GM19468 (cell line): ENCODE measurements around the gene NCKAP5.

Experiments used
- ATAC-seq: cut with Tn5 transposase; IDR thresholded peaks from one replicate; pipeline ENCODE4 v1.9.1; 2021; ENCODE audit warnings: mild to moderate bottlenecking, moderate library complexity, moderate number of reproducible peaks; ENCODE audit not compliant: unreplicated experiment; ENCODE audit errors: extremely low read depth

NCKAP5 gene

DNA sequence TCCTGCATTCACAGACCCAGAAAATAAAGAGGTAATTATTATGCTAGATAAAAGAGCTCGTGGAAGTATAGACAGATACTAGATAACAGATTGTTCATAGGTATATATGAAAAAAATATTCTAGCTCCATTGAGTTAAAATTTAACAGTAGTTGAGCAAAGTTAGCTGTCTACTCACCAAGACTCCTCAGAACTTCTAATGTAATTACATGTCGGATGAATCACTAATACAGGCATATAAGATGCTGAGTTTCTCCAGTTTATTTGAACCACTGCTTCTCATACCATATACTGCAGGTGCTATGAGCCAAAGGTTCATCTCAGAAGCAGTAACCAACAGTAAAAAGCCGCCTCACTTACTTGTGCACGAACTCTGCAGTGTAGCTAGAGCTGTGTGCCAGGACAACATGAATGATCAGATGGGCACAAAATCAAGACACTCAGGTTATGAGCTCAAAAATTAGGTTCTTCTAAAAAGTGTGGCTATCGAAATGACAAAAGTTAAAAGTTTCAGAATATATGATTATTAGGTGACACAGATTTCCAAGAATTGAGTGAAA is 373.4 kb downstream of the NCKAP5 start:
- no peak for ATAC-seq

DNA sequence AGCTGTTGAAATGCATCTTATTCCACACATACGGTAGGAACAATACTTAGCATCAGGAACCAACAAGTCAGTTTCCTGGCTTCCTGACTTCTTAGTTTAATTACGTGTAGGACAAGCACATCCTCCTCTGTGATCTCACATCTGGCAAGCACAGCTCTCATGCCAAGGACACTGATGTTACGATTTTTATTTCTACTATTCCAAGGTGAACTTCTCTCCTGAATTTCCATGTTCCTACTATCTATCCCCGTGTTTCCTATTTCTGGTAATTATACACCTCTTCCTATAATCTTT is 374.0 kb downstream of the NCKAP5 start:
- no peak for ATAC-seq

DNA sequence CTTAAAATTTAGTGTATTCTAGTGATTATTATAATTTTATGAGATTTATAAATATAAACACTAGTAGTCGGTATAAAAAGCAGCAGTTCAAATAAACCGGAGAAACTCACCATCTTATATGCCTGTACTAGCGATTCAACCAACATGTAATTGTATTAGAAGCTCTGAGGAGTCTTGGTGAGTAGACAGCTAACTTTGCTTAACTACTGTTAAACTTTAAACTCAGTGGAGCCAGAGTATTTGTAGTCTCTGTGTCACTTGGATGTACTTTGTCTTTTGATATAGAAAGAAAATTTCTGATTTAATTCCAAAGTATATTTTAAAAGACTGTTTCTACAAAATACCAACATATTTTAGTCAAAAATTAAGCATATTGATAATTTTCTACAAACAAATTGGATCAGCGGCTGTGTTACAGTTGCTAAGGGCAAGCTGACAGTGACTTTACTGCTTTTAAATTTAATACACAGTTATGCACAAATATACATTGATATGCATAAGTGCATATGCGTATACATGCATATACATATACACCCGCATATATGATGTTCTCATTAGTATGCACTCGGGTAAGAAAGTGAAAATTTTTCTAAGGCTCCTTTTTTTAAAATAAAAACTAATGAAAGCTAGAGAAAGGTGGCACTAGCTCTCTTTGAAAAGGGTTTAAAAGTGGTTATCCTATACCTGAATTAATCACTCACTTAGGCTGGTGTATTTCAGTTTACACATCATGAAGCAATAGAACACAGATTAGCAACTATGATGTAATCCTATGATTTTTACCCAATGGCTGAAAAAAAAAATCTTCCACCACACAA is 374.5 kb downstream of the NCKAP5 start:
- ATAC-seq = no peak

DNA sequence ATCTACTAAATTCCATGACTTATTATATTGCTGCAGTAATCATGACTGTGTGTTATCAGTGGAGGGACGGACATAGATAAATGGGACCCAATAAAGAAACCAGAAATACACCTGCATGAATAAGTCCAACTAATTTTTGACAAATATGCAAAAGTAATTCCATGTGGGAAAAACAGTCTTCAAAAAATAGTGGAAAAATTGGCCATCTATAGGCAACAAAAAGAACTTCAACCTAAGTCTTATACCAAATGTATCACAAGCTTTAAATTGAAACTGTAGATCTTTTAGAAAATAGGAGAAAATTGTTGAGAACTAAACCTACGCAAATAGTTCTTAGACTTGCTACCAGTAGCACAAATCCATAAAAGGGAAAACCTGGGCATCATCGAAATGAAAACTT is 376.2 kb downstream of the NCKAP5 start:
- no peak for ATAC-seq

DNA sequence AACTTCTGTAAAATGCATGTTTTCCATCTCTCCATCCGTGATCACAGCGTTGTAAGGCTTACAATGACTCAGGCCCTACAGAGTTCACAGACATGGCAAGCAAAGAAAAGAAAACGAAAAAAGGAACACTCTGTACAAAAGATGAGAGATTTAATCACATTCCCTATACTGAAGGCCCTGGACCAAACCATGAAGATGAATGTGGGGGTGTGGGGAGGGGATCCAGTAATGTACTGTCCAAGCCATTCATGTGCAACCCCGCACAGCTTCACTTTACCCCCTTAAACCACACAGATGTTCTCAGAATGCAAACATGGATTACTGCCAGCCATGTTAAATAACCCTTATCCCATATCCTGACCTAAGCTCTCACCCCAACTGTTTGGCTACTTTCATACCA is 391.1 kb downstream of the NCKAP5 start:
- ATAC-seq = no peak

DNA sequence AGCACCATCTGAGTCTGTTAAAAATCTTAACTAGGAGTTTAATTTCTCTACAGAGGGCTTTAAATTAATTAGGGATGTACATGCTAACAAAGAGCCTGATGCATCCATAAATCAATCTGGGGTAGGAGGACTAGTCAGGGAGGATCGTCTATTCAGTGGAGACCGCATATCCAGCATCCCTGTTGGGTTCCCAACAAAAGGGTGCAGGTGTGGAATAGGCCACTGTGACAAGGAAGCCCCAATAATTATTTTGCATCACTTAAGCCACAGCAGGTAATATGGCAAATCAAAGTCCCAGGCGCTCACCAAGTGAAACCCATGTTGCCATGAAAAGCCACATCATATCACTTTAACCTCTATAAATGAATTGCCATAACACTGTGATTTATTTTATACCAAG is 392.3 kb downstream of the NCKAP5 start:
- no peak for ATAC-seq

DNA sequence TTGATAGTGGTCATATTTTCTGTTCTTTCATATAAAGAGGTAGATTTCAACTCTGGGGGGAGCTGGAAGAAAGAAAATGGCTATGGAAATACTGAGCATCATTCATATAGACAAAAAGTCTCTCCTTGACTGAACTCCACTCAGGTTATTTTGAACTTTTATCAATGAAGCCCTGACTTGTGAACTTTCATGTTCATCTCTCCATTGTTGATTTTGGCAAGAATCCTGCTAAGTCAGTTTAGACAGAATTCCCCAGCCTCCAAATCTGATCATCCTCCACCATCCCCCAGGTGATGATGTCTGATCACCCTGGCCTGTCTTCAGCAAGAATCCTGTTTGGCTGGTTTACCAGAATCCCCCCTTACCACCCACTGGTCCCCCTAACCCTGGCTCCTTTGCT is 395.0 kb downstream of the NCKAP5 start:
- ATAC-seq = no peak

DNA sequence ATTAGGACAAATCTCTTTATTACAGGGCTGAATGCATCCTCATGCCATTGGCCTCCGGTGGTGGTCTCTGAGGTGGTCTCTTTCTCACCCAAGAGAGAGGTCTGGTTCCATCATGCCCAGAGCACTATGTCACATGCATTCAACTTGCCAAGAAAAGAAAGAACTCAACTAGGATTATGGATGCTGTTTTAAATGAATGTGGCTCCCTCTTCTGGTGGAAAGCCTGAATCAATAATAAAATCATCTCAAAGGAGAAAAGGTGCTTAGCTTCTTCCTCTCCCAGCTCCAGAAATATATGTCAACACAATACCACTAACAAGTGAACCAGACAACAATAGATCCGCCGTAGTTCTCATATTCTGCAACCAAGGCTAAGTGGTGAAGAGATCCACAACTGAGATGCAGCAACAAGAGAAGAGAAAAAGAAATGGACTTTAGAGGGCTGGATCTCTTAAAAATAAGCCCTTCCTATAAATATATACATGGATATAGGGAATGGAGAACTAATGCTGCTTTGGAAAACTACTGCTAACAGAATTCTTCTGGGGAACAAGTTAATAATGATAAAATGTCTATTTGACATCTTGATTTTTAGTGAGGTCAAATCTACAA is 396.8 kb downstream of the NCKAP5 start:
- ATAC-seq = no peak

DNA sequence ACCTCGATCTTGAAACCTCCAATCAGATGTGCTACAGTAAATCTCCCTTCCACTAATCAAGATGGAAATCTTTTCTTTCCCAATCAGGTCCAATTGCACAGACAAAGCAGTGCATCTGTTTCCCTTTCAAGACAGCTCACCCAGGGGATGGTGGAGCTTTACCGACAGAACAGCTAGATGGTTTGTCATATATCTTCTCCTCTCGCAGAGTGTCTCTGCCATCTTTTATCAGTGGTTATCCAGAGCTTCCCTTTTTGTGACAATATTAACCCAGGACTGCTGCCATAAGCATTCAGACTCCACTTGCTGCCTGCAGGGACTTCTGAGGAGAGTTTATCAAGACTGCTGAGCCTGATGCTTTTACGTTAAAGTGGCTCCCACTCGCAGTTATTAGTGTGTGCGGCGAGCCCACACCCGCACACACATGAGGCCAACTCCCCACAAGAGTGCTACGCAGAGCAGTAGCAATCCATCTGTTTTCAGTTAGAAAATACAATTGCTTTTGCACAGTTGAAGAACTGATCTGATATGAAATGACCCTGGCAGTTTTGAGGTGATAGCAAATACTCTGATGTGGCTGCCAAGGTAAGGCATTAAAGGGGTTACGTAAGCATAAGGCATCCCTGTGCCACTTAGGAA is 398.9 kb downstream of the NCKAP5 start:
- ATAC-seq = no peak

DNA sequence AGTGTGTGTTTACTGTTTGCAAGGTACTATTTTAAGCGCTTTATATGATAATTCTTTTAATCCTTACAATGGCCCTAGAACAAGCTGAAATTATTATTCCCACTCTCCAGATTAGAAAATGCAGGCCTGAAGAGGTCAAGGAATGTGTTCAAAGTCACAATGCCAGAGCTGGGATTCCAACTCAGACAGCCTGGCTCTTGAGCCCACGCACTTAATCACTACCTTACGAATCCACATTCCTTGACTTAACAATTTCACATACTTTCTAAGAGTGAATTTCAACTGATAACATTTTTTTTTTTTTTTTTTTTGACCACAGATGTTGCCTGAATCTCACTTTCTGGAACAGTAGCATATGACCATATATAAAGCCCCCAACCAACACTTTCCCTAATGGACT is 400.3 kb downstream of the NCKAP5 start:
- no peak for ATAC-seq

DNA sequence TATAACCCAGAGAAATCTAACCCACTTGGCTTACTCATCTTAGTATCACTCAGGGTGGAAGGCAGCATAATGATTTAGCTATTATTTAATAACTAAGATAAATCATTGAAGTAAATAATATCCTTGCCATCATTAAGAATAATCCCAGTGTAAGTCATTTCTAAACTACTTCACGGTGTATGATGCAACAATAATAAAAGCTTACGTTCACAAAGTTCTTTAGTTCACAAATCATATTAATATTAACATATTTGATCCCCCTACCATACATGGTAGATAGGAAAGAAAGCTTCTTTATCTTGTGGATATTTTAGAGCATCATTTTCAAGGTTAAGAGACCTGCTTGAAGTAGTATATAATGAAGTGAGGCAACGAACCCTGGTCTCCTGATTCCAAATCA is 401.0 kb downstream of the NCKAP5 start:
- no peak for ATAC-seq

DNA sequence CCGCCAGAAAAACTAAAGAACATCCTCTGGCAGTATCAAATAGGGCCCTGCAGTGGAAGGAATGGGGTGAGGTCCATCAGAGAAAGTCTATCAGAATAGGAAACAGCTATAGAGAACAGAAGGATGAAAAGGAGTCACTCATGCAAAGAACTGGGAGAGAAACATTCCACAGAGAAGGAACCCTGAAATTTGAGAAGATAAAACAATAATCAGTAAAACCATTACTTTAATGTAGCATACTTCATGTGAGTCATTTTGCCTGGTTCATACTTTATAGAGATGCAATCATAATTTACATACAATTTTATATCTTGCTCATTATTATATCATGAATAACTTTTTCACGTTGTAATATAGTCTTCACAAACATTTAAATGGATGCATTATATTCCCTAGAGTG is 402.2 kb downstream of the NCKAP5 start:
- ATAC-seq = no peak

DNA sequence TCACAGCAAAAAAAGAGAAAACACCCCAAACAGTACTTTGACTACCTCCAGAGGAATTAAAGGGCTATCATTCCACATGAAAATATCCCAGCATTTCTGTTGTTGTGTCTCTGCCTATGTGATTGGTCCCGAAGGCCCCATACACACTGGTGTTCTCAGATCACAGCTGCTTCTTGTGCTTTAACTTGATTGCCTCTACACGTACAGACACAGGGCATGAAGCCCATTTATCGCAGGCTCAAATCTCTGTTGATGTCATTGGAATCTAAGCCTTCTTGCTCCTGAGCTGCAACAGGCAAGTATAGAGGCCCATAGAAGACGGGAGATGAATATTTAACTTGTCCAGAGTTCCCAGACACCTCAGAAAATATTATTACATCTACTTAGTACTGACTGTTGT is 405.2 kb downstream of the NCKAP5 start:
- no peak for ATAC-seq

DNA sequence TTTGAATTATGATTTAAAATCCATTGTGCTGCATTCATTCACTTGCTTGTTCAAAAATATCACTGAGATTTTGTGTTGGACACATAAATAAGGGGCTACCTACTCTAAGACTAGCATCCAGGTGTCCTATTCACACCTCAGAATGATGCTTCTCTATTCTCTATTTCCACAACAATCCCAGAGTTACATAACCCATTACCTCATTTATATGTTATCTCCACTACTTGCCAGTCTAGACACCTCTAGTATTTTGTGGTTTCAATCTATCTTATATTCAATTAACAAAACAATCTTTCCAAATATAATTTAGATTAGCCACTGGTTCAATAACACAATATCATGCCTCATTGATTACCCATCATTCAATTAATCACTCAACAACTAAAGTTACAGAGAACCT is 409.8 kb downstream of the NCKAP5 start:
- ATAC-seq = no peak

DNA sequence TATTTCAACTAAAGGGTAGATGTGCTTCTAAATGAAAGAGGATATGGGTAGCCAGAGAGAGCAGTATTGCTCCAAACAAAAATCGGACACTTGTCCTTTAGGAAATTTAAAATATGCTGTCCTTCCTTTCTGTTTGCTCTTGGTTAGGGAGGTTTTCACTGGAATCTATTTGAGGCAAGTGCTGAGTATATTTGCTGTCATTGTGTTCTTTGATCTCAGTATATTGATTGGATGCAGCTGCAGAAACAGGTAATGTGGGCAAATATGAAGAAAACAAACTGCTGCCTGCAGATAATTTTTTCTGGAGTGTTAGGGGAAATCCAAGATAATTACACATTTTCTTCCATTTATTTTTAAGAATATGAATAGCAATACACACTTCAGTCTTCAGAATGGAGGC is 410.2 kb downstream of the NCKAP5 start:
- ATAC-seq = no peak

DNA sequence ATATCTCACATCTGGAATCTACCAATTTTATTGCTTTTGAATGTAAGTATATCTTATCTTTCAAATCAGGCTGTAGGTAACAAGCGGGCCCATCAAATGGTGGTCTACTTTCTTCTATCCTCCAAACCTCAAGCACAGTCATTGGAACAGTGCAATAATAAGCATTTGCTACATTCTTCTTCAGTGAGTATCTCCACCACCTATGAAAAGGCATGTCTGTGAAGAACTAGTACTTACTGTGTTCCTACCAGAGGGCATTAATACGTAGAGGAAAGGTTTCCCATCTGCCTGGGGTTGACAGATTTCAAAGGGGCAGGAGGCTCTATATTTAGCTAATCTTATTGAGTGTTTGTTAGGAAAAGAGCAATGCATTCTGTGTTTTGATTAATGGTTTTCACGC is 411.1 kb downstream of the NCKAP5 start:
- ATAC-seq = no peak

DNA sequence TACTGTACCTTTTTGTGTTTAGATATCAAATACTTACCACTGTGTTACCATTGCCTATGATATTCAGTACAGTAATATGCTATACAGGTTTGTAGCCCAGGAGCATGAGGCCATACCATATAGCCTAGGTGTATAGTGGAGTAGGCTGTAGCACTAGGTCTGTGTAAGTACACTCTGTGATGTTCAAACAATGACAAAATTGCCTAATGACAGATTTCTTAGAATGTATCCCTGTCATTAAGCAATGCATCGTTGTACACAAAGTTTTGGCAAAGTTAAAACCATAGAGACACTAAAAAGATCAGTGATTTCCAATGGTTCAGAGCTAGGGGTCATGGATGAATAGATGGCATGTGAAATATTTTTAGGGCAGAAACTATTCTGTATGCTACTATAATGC is 415.5 kb downstream of the NCKAP5 start:
- no peak for ATAC-seq

DNA sequence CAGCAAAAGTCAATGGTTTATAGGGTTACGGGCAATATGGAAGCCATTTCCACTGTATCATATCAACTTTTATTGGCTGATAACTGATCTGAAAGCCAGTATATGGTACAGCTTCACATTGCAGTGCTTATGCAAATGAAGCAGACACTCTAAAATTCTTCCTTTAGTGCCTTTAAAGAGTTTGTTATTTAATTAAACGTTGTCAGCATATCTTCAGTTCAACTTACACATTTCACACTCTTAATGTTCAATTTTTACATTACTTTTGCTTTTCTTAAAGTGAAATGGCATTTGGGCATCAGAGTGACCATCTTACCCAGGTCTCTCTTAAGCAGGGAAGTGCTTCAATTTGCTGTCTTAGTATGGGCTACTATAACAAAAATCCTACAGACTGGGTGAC is 420.1 kb downstream of the NCKAP5 start:
- no peak for ATAC-seq

DNA sequence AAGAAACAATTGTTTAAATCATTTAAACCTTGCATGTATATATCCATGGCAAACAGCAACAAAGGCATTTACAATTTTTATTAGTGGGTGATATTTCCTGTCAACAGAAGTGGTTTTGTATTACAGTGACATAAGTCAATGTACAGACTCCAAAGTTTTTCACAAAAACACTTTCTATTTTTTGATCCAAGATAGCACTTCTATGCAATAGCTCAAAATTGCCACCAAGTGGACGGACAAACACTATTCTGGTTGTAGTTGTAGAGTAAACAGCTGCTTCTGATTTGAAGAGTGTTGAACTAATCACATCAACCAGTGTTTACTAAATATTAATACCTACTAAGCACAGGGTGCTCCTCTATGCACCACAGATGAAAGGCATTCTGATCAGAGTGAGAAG is 421.4 kb downstream of the NCKAP5 start:
- no peak for ATAC-seq

DNA sequence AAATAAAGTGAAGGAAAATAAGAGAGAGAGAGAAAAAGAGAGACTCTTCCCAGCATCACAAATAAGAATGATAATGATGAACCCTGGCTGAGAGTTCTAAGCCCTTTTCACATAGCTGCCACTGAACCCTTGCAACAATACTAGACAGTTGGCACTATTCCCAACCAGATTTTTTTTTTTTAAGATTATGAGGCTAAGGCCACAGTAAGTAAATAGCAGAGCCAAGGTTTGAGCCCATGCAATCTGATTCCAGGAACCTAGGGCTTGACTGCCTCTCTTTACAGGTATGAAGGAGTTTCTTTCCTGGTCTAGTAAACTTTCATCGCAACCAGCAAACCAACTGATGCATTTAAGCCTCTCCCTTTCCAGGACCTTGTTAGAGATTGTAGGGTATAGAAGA is 424.6 kb downstream of the NCKAP5 start:
- no peak for ATAC-seq

DNA sequence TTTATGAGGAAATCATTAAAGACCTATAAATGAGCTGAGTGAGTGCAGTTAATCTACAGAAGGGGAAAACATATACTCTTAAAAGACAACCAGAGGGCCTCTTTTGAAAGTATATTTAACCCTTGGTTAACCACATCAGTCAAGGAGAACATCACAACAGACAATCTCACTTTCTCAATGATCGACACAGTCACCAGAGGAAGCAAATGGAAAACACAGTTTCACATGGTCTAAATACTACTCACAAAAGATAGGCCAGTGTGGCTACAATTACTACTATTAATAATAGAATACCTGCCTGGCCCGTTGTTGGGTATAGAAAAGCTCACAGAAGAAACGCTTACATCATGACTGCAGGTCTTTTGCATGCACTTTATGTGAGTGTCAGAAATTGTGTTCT is 426.2 kb downstream of the NCKAP5 start:
- ATAC-seq = no peak

DNA sequence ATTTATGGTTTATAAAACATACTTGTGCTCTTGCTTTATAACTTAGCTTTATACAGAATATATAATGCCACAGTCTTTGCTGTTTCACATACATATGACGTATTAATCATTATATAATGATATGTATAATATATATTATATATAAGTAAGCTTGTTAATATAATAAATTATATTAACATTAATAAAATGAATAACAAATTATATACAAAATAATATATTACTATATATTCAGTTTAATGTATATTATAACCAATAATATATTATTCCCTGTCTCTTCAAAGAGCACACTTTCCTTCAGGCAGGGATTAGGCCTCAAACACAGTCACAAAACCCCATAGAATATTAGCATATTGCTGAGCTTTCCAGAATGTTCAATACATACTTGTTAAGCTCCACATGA is 427.6 kb downstream of the NCKAP5 start:
- ATAC-seq = no peak
